Measurements from ENCODE around the gene PDE6A.

DNA sequence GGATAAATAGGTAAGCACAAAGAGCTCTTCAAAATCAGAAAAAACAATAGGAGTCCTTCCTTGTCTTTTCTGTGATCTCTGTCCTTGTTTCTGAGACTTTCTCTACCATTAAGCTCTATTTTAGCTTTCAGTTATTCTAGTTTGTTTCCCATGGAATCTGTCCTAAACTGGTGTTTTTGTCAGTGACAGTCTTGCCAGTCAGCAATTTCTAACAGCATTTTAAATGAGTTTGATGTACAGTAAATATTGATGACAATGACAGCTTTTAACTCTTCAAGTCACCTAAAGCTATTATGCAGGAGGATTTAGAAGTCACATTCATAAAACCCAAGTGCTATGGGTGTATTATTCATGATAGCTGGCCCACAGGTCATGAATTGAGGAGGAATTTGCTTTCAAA lies 37.9 kb upstream of the PDE6A start:
- no peak for TF ChIP-seq POLR2A (IDR thresholded peaks at IDR 0.05; ENCODE audit: extremely low read depth, insufficient read length)
- TF ChIP-seq CTCF (IDR thresholded peaks at IDR 0.05; ENCODE audit: low read depth, low read length) = no peak

Measured in NB4 (cell line).